ENCODE measurements around the gene GALNT1.
A peak's percentile ranks its signal among the peaks of the same experiment; 100 is the strongest.

The GALNT1 gene

DNA sequence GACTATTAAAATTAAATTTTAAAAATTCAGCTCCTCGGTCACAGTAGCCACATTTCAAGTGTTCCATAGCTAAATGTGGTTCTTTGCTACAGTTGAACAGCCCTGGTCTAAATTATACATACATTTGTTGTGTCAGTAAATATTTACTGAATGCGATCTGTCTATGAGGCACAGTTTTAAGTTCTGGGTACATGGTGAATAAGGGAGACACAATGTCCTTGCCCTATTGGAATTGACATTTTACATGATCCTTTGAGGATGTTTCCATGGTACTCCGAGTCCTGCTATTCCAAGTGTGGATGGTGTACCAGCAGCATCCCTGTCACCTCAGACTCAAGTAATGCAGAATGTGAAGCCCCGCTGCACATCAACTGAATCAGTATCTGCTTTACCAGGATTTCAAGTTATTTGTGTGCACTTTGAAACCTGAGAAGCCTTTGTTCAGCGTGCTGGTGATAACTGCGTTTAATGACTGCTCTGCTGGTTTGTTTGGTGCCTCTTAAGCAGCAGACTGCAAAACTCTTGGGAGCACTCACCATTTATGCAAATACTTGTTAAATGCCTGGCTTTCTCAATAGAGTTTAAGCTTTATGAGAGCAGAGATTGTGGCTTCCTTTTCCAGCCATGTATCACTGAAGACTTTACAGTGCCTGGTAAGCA, 1.5 kb downstream of the GALNT1 start:
- DNase-seq: no peak

- DNase-seq: no peak
These were observed 3.2 kb downstream of the GALNT1 start for GRCh38 chr18:35584735-35585134.

- DNase-seq: no peak
These were observed 4.1 kb downstream of the GALNT1 start for GRCh38 chr18:35585608-35586007.

- DNase-seq: no peak
These were observed 6.6 kb downstream of the GALNT1 start for GRCh38 chr18:35588122-35588521.

- peak in 1 of 4 experiments; percentile 13 for DNase-seq
These were observed 7.5 kb downstream of the GALNT1 start for GRCh38 chr18:35588995-35589394.

DNA sequence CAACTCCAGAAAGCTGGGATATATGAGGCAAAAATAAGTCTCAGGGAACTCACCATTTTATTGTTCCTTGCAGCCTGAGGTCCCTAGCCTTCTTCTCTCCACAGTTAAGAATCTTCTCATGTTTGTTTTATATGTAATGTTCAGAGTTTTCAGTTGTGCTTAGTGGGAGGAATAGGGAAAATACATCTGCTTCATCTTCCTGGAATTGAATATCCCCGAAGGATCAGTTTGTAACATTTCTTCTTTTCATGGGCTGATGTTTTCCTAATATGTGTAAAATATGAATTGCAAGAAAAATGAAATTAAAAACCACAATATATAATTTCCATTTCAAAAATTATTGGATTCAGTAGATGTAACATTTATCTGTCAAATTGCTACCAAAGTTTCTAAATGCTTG, 8.0 kb downstream of the GALNT1 start:
- no peak for DNase-seq

GRCh38 chr18:35590935-35591334, 9.4 kb downstream of the GALNT1 start:
- no peak for DNase-seq

DNA sequence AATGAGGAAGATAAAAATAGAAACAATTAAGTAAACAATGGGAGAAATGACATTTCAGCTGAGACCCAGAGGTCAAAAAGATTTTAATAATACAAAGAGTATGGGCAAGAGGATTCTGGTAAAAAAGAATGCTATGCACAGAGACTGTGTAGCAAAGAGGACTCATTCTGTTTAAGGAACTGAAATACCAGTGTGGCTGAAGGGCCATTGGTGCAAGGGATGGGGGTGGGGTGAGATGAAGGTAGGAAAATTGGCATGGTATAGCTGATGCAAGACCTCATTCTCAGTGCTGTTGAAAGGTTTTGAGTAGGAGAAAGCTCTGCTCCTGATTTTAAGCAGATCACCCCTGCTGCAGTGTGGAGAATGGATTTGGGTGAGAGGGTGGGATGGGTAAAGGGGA, 10.8 kb downstream of the GALNT1 start:
- DNase-seq: peak; percentile 10 to 43 (median 35)

- DNase-seq: no peak
These were observed 12.3 kb downstream of the GALNT1 start for GRCh38 chr18:35593859-35594258.

GRCh38 chr18:35597758-35598157, 16.2 kb downstream of the GALNT1 start:
- DNase-seq: no peak

DNA sequence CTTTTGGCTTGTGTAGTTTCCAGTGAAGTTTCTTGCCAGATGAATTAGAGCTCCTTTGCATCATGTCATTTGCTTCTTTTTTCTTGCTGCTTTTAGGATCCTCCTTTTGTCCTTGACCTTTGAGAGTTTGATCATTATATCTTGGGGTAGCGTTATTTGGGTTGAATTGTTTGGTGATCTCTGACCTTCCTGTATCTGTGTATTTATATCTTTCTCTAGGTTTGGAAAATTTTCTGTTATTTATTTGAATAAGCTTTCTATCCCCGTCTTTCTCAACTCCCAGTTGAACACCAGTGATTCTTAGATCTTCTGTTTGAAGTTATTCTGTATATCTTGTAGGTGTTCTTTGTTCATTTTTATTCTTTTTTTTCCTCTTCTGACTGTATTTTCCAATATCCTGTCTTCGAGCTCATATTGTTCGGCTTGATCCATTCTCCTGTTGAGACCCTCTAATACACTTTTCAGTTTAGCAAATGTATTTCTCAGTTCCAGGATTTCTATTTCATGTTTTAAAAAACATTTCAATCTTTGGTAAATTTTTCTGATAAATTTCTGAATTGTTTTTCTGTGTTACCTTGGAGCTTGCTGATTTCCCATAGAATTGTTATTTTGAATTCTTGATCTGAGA, 20.8 kb downstream of the GALNT1 start:
- no peak for DNase-seq

- DNase-seq: peak; percentile 14 to 67 (median 52)
These were observed 21.5 kb downstream of the GALNT1 start for GRCh38 chr18:35603008-35603407.

GRCh38 chr18:35603528-35603927, 22.0 kb downstream of the GALNT1 start:
- DNase-seq: peak in 3 of 4 experiments; percentile 13 to 38 (median 26)

DNA sequence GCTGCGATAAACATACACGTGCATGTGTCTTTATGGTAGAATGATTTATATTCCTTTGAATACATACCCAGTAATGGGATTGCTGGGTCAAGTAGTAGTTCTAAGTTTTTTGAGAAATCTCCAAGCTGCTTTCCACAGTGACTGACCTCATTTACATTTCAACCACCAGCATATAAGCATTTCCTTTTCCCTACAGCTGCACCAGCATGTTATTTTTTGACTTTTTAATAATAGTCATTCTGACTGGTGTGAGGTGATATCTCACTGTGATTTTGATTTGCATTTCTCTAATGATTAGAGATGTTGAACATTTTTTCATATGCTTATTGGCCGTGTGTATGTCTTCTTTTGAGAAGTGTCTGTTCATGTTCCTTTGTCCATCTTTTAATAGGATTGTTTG, 22.8 kb downstream of the GALNT1 start:
- DNase-seq: no peak

GRCh38 chr18:35605686-35606417, 24.3 kb downstream of the GALNT1 start:
- peak in 3 of 4 experiments; percentile 19 to 42 (median 41) for DNase-seq

DNA sequence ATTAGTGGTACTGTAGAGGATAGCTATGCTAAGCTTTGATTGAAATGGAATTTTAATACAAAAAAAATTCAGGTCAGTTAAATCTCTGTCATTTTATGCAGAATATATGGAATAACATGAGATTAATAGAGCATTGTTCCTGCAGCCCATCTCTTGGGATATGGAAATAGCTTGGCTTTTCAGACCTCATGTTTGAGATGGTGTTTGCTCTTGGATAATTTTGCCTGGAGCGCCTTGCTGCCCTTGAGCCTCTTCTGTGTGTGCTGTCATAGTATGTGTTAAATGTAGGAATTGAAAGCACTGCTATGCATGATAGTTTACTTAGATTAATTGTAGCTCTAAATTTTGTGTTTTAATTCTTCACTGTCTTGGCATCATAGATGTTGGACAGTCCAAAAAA, 27.7 kb downstream of the GALNT1 start:
- no peak for DNase-seq

DNA sequence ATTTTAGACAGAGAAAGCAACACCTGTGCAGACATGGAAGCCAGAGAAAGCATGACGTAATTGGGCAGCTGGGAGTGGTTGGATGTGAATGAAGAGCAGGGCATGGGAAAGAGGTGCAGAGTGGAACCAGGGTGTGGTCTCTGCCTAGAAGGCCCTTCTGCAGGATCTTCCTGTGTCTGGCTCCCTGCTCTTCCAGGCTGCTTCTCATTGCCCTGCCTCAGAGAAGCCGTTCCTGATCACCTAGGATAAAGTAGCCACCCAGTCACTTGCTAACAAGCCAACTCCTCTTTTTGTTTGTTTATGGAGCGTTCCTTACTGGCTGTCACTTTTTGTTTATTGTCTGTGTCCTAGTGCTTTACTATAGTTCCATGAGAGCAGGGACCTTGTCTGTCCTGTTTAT, 28.5 kb downstream of the GALNT1 start:
- no peak for DNase-seq

GRCh38 chr18:35610724-35611123, 29.2 kb downstream of the GALNT1 start:
- no peak for DNase-seq

DNA sequence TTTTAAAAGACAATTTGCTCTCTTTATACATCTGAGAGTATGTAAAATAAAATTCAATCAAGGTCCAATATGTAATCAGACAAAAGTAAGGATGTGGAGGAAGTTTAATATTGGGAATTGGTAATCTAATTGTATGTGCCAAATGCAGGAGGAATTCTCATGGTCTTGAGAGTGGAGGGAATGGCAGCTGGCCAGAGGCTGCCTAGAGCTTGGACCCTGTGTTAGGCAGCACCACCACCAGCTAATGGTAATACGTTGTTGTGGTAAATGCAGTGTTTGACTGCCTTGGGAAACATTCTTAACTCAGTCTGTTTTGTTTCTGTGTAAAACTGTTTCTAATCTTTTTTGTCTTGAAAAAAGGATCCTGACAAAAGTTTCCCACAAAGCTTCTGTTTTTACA, 30.0 kb downstream of the GALNT1 start:
- no peak for DNase-seq

GRCh38 chr18:35616074-35616473, 34.5 kb downstream of the GALNT1 start:
- DNase-seq: no peak

GRCh38 chr18:35616664-35617423, 35.3 kb downstream of the GALNT1 start:
- DNase-seq: peak; percentile 73 to 88 (median 76)

- no peak for DNase-seq
These were observed 36.3 kb downstream of the GALNT1 start for GRCh38 chr18:35617865-35618264.

DNA sequence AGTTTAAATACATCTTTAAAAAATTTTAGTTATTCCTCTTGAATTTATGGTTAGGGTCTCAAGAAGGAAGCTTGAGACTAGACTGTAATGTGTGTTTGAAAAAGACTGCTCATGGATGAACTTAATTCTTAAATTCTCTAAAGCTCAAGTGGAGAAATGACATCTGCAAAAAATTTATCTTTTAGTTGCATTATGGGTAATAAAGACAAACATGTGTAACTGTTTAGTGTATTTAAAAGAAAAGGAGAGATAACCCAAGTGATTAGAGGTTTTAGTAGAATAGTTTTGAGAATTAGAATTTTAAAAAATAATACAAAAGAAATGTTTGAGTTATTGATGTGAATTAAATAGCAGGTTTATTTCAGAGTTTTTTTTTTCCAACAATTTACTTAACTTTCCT, 36.7 kb downstream of the GALNT1 start:
- no peak for DNase-seq

Data from suppressor macrophage (primary cell).